Type B pancreatic cell (in vitro differentiated cells): ENCODE data around the gene ISLR. TPM values are rescaled to one million over a fixed set of nuclear protein-coding genes. Genes with fewer than 3 reads are reported as not detected.

ENCODE experiments used
- DNase-seq: peaks from one replicate; pipeline ENCODE4 v3.0.0; 2021; ENCODE audit warnings: mixed read lengths; ENCODE audit not compliant: unreplicated experiment; ENCODE audit errors: extremely low spot score
- H3K27ac Mint-ChIP-seq: 2 replicates; pipeline ENCODE4 v1.8.0; 2021; ENCODE audit warnings: mild to moderate bottlenecking, mixed read lengths
- H3K27me3 Mint-ChIP-seq: 2 replicates; pipeline ENCODE4 v1.8.0; 2021; ENCODE audit warnings: mixed read lengths
- H3K36me3 Mint-ChIP-seq: 2 replicates; pipeline ENCODE4 v1.8.0; 2021; ENCODE audit warnings: mixed read lengths
- H3K4me1 Mint-ChIP-seq: one replicate; pipeline ENCODE4 v1.8.0; 2021; ENCODE audit warnings: mixed read lengths; ENCODE audit not compliant: unreplicated experiment
- H3K4me3 Mint-ChIP-seq: 2 replicates; pipeline ENCODE4 v1.8.0; 2021; ENCODE audit warnings: mild to moderate bottlenecking, mixed read lengths
- H3K9me3 Mint-ChIP-seq: 2 replicates; pipeline ENCODE4 v1.8.0; 2021; ENCODE audit warnings: mixed read lengths
- CTCF ChIP-seq: fragments of 200-600 bp; sonication (generic); conservative IDR thresholded peaks from 2 replicates; pipeline ENCODE4 v1.5.0; 2021; ENCODE audit warnings: antibody characterized with exemption, mild to moderate bottlenecking
- total RNA-seq: library from RNA; stranded (reverse); gene quantifications from 2 replicates; pipeline ENCODE4 v1.2.1, GENCODE V29; 2021; ENCODE audit warnings: low replicate concordance

The ISLR gene
- total RNA-seq, 1 donor from 2014 or later, result 41.6 TPM

DNA sequence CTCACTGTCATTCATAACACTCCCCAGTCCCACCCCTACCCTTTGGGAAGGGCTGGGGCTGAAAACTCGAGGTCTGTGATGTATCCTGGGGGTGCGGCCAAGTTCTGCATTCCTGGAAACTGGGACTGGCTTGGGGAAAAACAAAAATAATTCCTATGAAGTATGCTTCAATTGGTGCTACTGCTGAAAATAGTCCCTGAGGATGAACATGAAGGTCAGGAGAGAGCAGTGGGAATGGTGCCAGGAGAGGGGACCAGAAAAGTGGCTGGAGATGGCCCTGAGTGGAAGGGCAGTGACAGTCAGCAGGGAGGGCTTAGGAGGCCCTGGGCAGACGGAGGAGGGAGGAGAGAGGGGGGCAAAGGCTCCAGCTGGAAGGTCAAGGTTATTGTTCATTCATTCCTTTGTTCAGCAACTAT, 4.8 kb upstream of the ISLR start:
- Mint-ChIP-seq H3K27me3 (peaks cover 20% of the 10 kb centered on the region), H3K4me1 (peaks cover 39% of the 10 kb centered on the region), H3K9me3 (peaks cover 4% of the 10 kb centered on the region), H3K36me3 (no peaks in the 10 kb centered on the region), H3K4me3 (no peak overlapping the region), H3K27ac (no peak overlapping the region)
- no peak for DNase-seq
- no peak for TF ChIP-seq CTCF

DNA sequence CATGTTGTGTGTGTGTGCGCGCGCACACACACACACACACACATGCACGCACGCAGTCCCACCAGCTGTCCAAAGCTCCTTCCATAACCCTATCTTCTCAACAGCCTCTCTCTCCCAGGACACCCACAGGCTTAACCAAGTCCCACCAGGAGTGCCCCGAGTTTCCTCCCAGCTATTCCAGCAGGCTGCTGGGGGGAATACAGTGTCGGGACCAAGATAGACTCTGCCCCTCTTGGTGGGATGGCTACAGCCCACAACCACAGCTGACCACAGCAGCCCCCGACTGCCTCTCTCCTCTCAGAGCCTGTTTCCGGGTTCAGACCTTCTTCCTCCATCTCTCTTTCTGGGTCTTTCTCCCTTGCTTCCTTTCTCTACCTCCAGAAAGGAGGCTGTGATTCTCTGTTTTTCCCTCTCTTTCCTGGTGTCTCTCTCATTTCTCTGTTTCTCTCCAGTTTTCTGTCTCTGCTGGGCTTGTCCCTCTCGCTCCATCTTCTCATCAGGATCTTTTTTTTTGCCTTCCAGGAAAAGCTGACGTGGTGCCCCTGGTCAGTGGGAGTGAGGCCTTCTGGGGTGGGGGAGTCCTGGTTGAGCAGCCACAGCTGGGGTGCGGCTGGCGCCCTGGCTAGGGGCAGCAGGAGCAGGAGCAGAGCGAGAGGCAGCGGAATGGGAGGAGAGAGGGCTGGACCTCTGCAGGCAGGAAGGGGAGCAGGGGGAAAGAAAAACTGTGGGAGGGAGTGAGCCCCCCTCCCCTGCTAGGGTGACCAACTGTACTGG, 3.3 kb upstream of the ISLR start:
- Mint-ChIP-seq H3K4me1 (peaks cover 43% of the 10 kb centered on the region), H3K27ac (peak overlapping the region; percentile 33), H3K27me3 (peaks cover 13% of the 10 kb centered on the region), H3K36me3 (no peaks in the 10 kb centered on the region), H3K9me3 (no peaks in the 10 kb centered on the region), H3K4me3 (peak overlapping the region; percentile 44)
- peak; percentile 50 for DNase-seq
- TF ChIP-seq CTCF, result no peak

- no peak overlapping the region for H3K4me3 Mint-ChIP-seq
- no peak overlapping the region for H3K27ac Mint-ChIP-seq
- no peaks in the 10 kb centered on the region for H3K36me3 Mint-ChIP-seq
- TF ChIP-seq CTCF, result no peak
- H3K4me1 Mint-ChIP-seq, result peaks cover 46% of the 10 kb centered on the region
- peak; percentile 65 for DNase-seq
- H3K27me3 Mint-ChIP-seq, result peaks cover 14% of the 10 kb centered on the region
- H3K9me3 Mint-ChIP-seq, result no peaks in the 10 kb centered on the region
Observed at GRCh38 chr15:74170875-74171578, 2.5 kb upstream of the ISLR start.

DNA sequence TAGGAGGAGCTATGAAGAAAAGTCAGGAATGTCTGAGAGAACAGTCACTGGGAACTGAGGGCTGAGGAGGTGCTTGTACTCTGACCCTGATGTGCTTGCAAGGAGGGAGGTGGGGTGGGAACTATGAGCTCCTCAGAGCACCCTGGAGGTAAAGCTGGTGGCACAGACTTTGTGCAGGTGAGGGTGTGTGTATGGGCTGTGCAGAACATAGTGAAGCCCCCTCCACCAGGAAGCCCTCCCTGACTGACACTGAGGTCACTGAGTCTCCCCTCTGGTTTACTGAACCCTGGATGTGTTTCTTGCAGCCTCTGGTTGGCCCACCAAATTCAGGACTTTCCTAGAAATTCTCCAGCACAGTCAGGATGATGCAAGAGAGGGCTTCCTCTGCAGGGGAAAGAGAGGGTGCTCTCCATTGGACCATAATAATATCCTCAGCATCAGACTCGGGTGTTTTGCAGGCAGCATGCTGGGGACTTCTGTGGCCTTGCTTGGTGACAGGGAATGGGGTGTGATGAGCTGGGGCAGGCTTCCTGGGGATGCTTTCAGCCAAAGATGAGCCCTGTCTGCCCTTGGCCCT, 1.5 kb upstream of the ISLR start:
- Mint-ChIP-seq H3K27me3 (peaks cover 17% of the 10 kb centered on the region), H3K4me1 (peaks cover 56% of the 10 kb centered on the region), H3K27ac (no peak overlapping the region), H3K9me3 (no peaks in the 10 kb centered on the region), H3K4me3 (no peak overlapping the region), H3K36me3 (no peaks in the 10 kb centered on the region)
- TF ChIP-seq CTCF, result no peak
- no peak for DNase-seq

GRCh38 chr15:74172701-74173379, 670 bp upstream of the ISLR start:
- peak overlapping the region; percentile 14 for H3K4me3 Mint-ChIP-seq

More at GRCh38 chr15:74172701-74173379, 670 bp upstream of the ISLR start:
- Mint-ChIP-seq H3K4me1 (peaks cover 64% of the 10 kb centered on the region), H3K27ac (peak overlapping the region; percentile 22), H3K27me3 (peaks cover 25% of the 10 kb centered on the region), H3K36me3 (no peaks in the 10 kb centered on the region), H3K9me3 (no peaks in the 10 kb centered on the region)
- TF ChIP-seq CTCF, result no peak
- DNase-seq, result peak; percentile 67
